Measurements from ENCODE around the gene PRKCD.

The PRKCD gene

GRCh38 chr3:53155760-53156159 is 5.2 kb upstream of the PRKCD start:
- DNase-seq (ENCODE audit: low read depth) = no peak

GRCh38 chr3:53156368-53156834 is 4.6 kb upstream of the PRKCD start:
- DNase-seq (ENCODE audit: low read depth) = no peak

- no peak for DNase-seq (ENCODE audit: low read depth)
Observed at GRCh38 chr3:53157974-53158580, 2.9 kb upstream of the PRKCD start.

- no peak for DNase-seq (ENCODE audit: low read depth)
Observed at GRCh38 chr3:53158765-53159155, 2.2 kb upstream of the PRKCD start.

GRCh38 chr3:53159156-53160060 is 1.6 kb upstream of the PRKCD start:
- no peak for DNase-seq (ENCODE audit: low read depth)

- no peak for DNase-seq (ENCODE audit: low read depth)
Observed at GRCh38 chr3:53160061-53160659, 849 bp upstream of the PRKCD start.

GRCh38 chr3:53161450-53161819 is 426 bp downstream of the PRKCD start:
- DNase-seq (ENCODE audit: low read depth) = no peak

- DNase-seq (ENCODE audit: low read depth) = no peak
Observed at GRCh38 chr3:53161820-53162671, 1.0 kb downstream of the PRKCD start.

DNA sequence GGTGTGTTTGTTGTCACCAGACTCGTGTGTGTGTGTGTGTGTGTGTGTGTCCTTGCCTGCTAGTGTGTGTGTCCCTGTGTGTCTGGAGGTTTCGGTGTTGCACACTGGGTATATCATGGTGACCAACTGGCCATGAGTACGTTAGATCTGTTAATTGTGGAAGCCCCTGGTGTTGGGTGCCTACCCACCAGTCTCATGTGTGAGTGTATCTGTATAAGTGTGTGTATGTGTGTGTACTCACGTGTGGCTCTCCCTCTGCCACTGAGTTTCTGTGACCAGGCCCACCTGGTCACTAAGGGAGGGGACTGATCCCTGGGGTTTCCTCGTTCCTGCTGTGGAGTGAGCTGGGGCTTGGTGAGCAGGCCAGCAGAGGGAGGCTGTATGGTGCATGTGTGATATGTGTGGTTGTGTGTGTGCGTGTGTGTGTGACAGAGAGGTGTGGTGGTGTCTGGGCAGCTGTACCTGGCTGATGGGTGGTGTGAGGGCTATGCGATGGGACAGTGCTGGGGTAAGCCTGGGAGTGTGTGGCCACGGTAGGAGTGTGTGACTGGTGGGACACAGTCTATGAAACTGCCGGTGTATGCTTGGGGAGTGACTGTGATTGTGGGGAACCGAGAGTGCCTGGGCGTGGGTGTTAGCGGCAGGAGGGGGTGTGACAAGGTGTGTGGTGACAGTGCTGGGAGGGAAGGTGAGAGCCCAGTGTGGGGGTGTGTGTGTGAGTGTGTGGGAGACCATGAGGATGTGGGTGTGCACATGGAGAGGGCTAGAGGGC is 1.8 kb downstream of the PRKCD start:
- no peak for DNase-seq (ENCODE audit: low read depth)

DNA sequence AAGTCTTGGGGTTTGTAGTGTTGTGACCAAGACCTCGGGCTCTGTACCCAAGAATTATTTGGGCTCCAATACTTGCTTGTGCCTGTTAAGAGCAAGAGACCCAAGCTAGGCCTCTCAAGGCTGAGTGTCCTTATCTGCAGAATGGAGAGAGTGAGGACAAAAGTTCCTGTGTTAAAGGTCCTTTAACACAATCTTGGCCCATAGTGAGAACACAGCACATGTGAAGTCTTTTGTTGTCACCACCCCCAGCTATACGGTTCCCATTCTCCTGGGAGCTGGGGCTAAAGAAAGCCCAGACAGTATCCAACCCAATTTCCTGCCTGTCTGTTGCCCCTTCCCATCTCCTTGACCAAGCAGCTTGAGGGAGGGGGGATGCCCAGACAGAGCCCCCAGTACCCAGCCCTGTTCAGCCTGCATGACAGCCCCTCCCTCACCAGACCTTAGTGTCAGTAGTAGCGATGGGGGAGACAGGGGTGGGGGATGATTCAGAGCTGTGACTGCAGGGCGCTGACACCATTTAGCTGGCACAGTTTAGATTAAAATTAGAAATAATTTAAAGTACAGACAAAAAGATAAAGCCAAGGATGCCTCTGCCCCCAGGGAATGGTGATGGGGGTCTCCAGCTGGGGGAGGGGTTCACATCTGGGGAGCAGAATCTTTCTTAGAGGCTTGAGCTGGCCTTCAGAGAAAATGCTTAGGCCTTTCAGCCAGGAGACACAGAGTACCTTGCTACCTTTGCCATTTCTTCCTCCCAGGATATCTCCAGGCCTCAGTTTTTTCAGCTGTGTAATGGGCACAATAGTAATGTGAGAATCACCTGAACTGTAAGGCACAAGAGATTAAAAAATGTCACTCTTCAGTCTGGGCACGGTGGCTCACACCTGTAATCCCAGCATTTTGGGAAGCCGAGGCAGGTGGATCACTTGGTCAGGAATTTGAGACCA is 2.7 kb downstream of the PRKCD start:
- DNase-seq (ENCODE audit: low read depth) = no peak

DNA sequence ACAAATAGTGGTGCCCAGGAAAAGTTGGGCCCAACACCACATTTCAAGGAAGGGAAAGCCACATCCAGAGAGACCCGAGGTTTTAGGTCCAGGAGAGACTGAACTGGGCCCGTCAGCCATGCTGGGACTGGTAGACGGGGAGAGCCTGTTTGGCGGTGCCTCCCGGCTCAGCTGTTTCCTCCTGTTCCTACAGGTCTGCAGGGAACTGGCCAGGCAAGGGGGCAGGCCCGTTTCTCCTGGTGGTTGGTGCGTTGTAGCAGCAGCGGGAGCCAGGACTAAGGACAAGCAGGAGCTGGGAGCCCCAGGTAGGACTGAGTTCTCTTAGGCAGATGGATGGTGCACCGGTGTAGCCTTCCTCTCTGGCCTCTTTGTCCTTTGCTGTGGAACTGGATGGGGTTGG is 3.9 kb downstream of the PRKCD start:
- DNase-seq (ENCODE audit: low read depth) = no peak

DNA sequence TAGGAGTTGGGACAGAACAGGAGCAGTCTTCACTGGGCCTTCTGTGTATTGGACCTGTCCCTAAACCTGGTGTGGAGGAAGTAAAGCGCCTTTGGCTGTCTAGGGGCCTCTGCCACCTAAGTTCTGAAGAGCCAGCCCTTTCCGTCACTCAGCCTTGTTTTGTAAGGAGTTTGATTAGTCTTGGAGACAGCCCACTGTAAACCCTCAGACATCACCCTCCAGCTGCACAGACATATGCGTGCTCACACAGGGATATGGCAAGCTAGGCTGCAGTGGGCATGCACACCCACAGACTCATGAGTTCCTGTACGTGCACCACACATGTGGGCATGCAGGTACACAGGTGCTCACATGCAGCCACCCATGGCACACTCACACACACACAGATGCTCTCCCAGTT is 5.2 kb downstream of the PRKCD start:
- no peak for DNase-seq (ENCODE audit: low read depth)

DNA sequence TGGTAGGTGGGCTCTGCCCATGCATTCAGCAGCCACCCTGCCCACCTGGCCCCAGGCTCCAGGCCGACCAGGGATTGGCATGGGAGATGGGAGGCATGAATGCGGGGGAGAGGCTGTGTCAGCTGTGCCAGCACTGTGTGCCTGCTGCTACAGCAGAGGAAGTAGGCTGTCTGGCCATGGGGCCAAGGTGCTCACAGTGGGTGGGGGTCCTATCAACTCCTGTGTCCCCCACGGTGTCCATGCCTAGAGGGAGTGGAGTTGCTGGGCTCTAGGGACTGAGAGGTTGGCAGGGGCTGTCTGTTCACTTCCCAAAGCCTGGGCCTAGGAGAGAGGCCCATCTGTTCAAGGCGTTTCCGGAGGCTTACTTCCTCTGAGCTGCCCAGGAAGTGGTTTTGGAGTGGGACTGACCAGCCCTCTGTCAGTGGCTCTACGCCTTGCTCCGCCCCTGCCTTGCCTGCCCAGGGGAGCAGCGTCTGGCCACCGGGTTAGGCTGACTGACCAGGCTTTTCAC is 5.8 kb downstream of the PRKCD start:
- peak; percentile 72 for DNase-seq (ENCODE audit: low read depth)

DNA sequence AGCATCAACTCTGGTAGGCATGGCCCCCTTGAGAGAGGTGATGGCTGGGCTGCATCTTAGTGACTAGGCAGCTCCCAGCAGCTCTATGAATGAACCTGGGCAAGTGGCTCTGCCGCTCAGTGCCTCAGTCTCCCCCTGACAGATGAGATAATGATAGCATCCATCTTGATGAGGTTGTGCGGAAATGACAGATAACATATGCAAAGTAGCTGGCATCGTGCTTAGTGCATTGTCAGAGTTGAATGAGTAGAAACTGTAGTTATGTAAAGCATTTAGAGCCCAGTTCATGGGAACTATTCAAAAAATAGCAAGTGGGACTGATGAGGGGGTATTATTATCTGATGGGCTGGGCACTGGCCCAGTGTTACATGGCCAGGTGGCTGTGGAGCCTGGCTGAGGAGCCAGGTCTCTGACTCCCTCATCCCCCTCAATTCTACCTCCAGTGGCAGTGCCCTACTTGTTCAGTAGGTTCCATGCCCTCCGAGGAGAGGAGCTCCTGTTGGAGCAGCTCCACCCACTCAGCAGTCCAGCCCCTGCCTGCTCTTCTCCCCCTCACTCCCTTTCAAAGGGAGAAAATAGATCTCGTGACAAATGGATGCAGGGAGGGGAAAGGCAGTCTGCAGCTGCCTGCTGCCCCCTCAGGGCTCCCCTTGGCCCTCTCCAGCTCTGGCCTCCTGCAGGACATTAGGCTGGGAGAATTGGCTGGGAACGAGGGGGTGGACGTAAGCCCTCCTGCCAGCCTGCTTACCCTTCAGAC is 6.6 kb downstream of the PRKCD start:
- DNase-seq (ENCODE audit: low read depth) = no peak

DNA sequence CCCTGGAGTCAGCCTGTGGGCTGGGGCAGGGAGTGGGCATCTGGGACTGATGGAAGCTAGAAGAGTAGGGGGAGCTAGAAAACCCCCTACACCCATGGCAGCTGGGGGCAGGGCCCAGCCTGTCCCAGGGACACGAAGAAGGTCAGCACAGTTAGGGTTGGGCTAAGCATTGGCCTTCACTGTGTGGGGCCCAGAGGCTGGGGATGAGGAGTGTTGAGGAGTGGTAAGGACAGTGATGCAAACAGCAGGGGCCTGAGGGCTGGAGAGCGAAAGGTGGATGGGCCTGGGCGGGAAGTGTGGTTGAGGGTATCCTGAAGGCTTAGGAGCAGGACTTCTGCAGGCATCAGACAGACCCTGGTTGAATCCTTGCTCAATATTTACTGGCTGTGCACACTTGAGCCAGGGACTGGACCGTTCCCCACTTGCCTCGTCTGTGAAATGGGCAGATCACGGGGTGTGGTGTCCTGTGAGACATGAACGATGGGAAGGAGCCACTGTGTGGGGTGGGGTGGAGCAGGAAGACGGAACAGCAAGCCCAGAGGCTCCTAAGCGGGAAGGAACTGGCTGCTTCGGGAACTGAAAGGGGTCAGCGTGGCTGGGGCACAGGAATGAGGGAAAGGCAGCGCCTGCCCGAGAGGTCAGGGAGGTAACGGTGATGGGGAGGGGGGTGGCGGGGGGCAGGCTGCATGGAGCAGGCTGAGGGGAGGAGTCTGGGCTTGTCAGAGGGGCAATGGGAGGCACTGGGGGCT is 7.3 kb downstream of the PRKCD start:
- DNase-seq (ENCODE audit: low read depth) = no peak

GRCh38 chr3:53169045-53169831 is 8.2 kb downstream of the PRKCD start:
- DNase-seq (ENCODE audit: low read depth) = no peak

- DNase-seq (ENCODE audit: low read depth) = no peak
Observed at GRCh38 chr3:53169832-53170324, 8.9 kb downstream of the PRKCD start.
